GOT3 (cell line): Measurements from ENCODE around the gene ADD3.

Source experiments
- DNase-seq: peaks from one replicate; lab custom pipeline; 2025; ENCODE audit warnings: mixed read lengths; lab: John Stamatoyannopoulos, UW

The ADD3 gene, protein sequence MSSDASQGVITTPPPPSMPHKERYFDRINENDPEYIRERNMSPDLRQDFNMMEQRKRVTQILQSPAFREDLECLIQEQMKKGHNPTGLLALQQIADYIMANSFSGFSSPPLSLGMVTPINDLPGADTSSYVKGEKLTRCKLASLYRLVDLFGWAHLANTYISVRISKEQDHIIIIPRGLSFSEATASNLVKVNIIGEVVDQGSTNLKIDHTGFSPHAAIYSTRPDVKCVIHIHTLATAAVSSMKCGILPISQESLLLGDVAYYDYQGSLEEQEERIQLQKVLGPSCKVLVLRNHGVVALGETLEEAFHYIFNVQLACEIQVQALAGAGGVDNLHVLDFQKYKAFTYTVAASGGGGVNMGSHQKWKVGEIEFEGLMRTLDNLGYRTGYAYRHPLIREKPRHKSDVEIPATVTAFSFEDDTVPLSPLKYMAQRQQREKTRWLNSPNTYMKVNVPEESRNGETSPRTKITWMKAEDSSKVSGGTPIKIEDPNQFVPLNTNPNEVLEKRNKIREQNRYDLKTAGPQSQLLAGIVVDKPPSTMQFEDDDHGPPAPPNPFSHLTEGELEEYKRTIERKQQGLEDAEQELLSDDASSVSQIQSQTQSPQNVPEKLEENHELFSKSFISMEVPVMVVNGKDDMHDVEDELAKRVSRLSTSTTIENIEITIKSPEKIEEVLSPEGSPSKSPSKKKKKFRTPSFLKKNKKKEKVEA

DNA sequence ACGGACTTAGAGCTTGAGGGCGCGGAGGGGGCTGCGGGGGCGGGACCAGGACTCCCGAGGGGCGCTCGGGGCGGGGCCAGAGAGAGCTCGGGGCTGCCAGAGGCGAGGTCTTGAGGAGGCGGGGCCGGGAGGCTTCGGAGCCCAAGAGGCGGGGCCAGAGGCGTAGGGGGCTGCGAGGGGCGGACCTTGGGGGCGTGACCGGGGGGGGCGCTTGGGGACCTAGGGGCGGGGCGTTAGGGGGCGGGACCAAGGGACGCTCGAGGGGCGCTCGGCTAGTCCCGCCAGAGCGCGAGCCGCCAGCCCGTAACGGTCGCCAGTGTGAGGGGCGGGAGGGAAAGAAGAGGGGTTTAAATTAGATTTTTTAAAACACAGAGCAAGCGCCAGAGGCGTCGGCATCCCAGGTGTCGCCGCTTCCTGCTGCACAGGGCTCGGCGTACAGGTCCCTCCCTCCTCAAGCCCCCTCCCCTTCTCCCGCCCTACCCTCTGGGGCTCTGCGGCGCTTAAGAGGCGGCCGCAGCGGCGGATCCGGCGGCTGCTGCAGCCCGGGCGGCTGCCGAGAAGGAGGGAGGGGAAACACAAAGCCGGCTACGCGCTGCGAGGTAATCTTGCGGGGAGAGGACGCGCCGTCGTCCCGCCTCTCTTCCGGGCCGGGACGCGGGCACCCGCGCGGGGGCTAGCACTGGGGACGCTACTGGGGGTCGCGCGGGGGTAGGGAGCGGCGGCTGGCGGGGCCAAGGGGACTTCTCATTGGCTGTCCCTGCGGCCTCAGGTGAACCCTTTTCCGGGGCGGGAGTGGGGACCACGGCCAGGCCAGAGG is at the start of gene ADD3:
ADD3 (plus strand) TSS at position 284 of the 817 bp plus-strand sequence. CDS start 92,670 bp downstream, outside the sequence.
- DNase-seq = peak; percentile 79

DNA sequence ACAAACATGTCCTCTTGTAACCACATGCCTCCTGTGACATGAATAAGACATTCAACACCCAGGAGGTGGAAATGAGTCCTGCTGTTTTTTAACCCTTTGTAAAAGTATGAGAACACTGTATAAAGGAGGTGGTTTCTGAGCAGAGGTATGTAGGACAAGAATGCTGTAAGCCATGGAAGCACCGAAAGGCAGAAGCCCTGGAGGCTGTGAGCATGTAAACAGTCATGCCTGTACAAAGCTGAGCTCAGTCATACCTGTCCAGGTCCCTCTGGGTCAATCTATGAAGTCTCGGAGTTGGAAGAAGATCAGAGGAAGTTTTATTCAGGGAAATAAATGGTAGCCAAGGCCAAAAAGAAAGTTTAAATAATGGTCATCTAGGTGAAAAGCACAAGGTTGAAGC is 49.7 kb upstream of the ADD3 start:
- no peak for DNase-seq

- no peak for DNase-seq
Observed at GRCh38 chr10:109959259-109960145, 48.3 kb upstream of the ADD3 start.

- DNase-seq = no peak
Observed at GRCh38 chr10:109960682-109961081, 47.1 kb upstream of the ADD3 start.

DNA sequence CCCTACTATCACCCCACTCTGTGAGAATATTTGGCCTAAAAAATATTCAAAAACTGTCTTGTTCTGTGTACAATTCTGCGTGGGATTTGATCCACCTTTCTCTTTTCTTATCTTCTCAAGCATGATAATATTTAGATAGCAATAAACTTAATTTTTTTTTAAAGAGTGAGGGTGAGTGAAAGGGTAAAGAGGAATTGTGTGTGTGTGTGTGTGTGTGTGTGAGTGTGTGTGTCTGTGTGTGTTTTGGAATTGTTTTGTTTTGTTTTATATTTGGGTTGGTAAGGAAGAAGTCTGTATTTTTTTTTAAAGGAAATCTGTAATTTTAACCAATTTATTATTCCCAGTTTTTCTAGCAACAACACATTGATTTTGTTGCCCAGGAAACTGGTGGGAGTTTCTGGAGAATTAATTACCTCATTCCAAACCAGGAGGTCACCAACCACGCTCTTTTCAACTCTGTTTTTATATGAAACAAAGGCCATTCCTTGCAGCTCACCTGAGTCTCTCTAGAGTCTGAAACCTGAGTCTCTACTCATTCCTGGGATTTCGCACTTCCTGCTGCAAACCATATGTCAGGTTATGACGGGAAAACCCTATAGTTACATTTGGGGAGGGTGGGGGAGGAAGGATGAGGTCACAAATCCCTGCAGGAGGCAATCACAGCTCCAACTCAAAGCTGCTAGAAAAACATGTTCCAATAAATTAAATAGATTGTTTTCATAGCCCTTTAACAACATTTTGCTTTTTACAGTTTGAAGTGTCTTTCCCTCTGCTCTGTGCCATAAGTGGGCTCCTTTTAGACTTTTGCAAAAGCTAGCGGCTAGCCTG is 46.4 kb upstream of the ADD3 start:
- DNase-seq = no peak

DNA sequence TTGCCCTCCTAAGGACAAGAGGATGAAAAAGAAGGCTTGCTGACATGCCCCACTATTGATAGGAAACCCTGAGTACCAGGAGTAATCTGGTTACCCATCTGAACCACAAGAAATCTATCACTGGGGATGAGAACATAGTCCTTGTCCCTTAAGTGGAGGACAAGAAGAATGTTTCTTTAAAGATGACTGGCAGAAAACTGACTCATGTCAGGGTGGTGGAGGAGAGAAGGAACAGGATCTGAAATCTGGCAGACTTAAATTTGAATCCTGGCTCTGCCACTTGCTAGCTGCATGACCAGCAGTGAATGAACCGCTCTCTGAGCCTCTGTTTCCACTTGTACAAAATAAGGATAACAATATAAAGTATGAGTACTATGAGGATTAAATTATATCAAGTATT is 45.5 kb upstream of the ADD3 start:
- DNase-seq = no peak

- no peak for DNase-seq
Observed at GRCh38 chr10:109963439-109963838, 44.3 kb upstream of the ADD3 start.

- no peak for DNase-seq
Observed at GRCh38 chr10:109964318-109964717, 43.5 kb upstream of the ADD3 start.

- no peak for DNase-seq
Observed at GRCh38 chr10:109966961-109967738, 40.6 kb upstream of the ADD3 start.

DNA sequence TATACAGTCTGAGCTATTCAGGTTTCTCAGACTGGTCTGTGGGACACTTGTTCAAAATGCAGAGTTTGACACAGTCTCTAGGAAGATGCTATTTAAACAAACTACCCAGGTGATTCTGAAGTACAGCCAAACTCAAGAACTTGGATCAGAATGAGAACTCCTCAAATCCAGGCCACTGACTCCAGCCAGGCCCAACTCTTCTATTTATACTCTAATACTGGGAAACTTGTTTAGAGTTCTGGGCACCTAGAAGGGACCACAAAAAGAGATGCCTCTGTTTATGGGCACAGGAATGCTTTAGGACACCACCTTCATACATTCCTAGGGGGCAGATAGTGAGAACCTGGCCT is 40.1 kb upstream of the ADD3 start:
- DNase-seq = no peak

DNA sequence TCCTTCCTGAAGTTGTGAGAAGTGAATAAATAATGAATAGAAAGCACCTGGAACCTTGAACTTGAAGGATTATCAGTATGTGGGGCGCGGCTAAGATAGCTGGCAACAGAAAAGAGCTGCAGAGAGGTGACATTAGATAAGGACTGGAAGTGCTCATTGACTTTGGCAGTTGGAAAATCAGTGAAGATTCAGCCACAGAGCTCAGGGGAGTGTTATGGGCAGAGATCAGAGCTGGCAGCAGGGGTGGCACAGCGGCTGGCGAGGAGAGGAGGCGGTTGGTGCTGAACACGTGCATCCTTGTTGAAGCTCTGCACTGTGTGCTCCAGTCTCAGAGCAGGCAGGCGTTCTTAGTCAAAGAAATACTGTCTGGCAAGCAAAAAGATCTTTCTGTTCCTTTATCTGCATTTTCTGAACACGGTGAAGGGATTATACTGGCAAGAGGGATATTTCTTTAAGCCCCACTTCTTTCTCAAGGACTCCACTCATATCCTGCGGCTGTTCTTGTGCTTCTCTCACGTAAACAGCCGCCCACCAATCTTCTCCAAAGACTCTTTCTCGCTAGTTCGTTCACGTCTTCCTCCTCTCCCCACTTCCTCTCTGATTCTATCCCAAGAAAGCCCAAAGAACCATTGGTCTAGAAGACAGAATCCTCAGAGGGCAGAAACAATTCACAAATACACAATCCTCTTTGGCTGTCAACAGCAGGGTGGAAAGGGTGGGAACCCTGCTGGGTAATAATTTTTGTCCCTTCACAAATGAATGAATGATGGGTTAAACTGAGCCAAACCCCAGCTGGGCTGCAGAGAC is 38.6 kb upstream of the ADD3 start:
- no peak for DNase-seq

GRCh38 chr10:109969760-109970346 is 37.9 kb upstream of the ADD3 start:
- DNase-seq = no peak

DNA sequence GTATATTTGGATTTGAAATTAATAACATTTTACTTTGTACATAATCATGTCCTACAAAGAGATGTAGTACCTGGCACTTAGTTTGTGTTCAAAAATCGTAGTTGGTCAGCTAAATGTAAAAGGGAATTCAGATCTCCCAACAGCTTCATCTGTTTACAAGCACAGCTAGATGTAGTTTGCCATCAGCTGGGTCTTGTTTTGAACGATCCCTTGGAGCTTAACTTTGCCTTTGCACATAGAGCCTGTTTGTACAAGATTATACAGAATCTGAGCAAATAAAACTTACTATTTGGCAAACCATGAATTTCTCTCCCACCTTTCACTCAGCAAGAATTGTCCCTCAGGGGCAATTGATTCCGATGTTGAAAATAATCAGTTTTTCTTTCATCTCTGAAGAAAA is 36.1 kb upstream of the ADD3 start:
- no peak for DNase-seq

DNA sequence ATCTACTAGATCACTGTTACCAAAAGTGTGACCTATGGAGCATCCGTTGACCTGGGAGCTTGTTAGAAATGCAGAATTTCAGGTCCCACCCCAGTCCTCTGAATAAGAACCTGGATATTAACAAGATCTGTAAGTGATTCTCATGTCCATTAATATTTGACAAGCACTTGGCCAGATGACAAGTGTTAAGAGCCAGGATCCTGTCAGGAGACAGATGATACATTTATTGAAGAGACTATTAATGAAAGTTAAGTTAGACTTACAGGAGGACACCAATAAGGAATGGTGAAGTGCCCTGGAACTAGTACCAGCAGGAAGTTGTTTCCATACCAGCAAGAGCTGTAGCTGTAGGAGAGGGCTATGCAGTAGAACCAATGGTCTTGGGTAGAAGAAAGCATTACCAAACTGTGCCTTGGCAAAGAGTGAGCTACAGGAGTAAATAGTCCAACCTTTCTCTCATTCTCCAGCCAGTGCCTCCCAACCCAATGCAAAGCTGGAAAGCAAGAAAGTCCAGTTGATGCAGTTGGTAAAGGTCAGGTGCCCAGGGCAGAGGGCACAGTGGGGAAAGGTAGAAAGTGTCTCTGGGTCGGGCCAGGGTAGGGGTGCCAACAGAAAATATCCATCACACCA is 35.3 kb upstream of the ADD3 start:
- DNase-seq = no peak

- no peak for DNase-seq
Observed at GRCh38 chr10:109973326-109973829, 34.4 kb upstream of the ADD3 start.

- DNase-seq = no peak
Observed at GRCh38 chr10:109974504-109975191, 33.1 kb upstream of the ADD3 start.
